Measurements from ENCODE around the gene OR51D1.

DNA sequence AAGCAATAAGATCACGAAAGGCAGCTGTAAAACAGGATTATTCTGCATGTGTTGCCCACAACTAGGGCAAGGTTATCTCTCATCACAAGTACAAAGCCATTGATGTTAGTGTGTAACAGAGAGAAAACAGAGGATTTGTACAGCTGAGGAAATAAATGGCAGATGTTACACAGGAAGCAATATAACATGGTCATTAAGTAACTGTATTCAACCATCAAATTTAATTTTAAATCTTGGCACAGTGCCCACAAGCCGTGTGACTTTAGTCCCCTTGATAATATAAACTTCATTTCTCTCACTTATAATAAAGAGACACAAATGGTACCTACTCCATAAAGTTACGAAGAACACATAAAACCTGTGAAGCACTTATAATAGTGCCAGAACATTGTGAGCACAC lies 43.1 kb downstream of the OR51D1 start:
- TF ChIP-seq, protein P1, sequence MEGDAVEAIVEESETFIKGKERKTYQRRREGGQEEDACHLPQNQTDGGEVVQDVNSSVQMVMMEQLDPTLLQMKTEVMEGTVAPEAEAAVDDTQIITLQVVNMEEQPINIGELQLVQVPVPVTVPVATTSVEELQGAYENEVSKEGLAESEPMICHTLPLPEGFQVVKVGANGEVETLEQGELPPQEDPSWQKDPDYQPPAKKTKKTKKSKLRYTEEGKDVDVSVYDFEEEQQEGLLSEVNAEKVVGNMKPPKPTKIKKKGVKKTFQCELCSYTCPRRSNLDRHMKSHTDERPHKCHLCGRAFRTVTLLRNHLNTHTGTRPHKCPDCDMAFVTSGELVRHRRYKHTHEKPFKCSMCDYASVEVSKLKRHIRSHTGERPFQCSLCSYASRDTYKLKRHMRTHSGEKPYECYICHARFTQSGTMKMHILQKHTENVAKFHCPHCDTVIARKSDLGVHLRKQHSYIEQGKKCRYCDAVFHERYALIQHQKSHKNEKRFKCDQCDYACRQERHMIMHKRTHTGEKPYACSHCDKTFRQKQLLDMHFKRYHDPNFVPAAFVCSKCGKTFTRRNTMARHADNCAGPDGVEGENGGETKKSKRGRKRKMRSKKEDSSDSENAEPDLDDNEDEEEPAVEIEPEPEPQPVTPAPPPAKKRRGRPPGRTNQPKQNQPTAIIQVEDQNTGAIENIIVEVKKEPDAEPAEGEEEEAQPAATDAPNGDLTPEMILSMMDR (IDR thresholded peaks at IDR 0.05; ENCODE audit: borderline replicate concordance, extremely low read depth, low read length, poor library complexity, severe bottlenecking): no peak
- no peak for TF ChIP-seq EZH2 (IDR thresholded peaks at IDR 0.05; ENCODE audit: borderline replicate concordance, low read depth, low read length, severe bottlenecking)

Measured in DND-41 (cell line).